Measurements from ENCODE around the gene KDM4B.
"Not testable (repeated sequence)": the region's sequence is repeated elsewhere in the genome, so short reads cannot be mapped to it uniquely, and the experiment has no call there.

KDM4B gene

GRCh38 chr19:5149508-5149907 lies 180.6 kb downstream of the KDM4B start:
- no peak for DNase-seq (ENCODE audit: low read depth in 2 of 2)

DNA sequence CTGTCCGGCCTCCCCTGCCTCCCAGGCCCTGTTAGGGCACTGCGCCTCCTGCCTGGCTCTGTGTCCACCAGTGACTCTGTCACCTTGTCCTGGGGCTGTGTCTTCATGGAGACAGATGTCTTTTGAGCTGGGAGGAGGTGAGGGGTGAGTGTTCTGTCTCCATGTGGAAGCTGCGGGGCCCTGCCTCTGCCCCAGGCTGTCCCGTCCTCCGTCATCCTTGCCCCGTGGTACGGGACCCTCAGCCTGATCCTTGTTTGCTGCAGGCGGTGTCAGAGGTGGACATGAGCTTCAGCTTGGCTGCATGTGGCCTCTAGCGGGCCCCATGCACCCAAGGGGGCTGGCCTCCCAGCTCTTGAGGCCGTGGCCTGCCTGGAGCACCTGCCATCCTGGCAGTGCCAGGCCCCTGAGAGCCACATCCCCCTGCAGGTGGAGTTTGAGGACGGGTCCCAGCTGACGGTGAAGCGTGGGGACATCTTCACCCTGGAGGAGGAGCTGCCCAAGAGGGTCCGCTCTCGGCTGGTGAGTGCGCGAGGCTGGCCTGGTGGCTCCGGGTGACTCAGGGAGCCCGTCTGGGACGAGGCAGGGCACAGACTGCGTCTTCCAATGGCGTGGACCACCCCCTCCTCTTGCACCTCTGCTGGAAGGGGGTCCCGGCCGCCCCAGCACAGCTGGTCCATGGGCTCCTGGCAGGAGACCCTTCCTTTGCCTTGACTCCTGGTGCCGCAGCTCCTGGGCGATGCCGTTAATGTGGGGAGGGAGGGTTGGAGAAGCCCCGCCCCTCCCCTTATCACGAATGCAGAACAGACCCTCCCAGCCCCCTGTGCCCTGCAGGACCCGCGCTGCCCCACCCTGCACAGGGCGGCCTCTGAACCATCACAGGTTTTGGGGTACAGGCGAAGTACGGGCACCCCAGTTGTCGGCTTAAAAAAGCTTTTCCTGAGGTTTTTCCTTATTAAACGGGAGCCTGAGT lies 181.3 kb downstream of the KDM4B start:
- no peak for DNase-seq (ENCODE audit: low read depth in 2 of 2)

- DNase-seq (ENCODE audit: low read depth in 2 of 2), result no peak
Observed at GRCh38 chr19:5150902-5151741, 182.2 kb downstream of the KDM4B start.

- DNase-seq (ENCODE audit: low read depth in 2 of 2), result no peak
Observed at GRCh38 chr19:5152013-5152763, 183.3 kb downstream of the KDM4B start.

DNA sequence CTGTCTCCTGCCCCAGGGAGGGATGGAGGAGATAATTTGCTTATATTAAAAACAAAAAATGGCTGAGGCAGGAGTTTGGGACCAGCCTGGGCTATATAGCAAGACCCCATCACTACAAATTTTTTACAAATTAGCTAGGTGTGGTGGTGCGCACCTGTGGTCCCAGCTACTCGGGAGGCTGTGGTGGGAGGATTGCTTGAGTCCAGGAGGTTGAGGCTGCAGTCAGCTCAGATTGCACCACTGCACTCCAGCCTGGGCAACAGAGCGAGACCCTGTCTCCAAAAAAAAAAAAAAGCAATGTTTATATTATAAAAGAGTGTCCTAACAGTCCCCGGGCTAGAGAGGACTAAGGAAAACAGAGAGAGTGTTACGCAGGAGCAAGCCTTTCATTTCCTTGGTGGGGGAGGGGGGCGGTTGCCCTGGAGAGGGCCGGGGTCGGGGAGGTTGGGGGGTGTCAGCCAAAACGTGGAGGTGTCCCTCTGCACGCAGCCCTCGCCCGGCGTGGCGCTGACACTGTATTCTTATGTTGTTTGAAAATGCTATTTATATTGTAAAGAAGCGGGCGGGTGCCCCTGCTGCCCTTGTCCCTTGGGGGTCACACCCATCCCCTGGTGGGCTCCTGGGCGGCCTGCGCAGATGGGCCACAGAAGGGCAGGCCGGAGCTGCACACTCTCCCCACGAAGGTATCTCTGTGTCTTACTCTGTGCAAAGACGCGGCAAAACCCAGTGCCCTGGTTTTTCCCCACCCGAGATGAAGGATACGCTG lies 184.0 kb downstream of the KDM4B start:
- DNase-seq (ENCODE audit: low read depth in 2 of 2), result no peak

DNA sequence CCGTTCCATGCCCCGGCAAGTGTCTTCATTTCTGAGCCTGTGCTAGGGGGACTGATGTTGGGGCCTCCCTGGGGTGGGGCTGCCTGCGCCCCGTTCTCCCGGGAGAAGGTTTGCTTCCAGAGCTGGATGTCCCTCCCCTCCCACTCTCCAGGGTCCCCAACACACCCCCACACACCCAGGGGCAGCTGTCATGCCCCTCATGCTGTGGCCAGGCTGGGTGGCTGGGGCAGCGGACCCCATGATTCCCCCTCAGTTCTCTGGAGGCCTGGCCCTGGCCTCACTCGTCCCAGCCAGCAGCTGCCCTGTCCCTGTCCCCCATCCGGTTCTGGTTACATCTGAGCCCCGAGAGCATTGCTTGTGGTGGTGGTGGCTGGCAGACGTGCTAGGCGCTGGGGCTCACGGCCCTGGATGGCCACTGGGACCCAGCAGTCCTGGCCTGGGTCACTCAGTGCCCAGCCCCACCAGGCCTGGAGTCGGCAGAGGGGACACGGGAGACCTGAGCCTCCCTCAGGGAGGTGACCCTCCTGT lies 184.8 kb downstream of the KDM4B start:
- DNase-seq (ENCODE audit: low read depth in 2 of 2), result no peak

GRCh38 chr19:5154129-5154798 lies 185.4 kb downstream of the KDM4B start:
- DNase-seq (ENCODE audit: low read depth in 2 of 2), result no peak

GRCh38 chr19:5154799-5155426 lies 186.0 kb downstream of the KDM4B start:
- no peak for DNase-seq (ENCODE audit: low read depth in 2 of 2)

DNA sequence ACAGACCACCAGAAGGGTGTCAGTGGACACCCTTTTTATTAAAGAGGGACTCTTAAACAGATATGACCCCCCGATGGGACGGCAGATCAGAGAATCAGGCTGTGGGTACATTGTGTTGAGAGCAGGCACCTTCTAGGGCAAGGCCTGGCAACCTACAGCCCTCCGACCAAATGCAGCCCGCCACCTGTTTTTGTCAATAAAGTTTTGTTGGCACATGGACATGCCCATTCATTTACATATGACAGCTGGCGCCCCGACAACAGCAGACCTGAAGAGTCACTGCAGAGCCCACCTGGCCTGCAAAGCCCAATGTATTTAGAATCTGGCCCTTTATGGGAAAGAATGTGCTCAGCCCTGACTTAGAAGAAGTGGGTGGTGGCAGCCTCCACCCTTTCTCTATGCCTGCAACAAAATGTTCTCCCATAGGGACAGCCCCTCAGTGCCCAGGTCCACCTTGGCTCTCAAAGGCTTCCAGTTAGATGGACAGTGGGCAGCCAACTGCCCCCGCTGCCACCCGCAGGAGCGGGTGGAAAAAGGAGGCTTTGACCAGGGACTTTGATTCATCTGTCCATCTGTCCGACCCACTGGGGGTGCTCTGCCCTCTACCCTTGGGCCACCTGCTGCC lies 186.8 kb downstream of the KDM4B start:
- DNase-seq (ENCODE audit: low read depth in 2 of 2), result no peak

DNA sequence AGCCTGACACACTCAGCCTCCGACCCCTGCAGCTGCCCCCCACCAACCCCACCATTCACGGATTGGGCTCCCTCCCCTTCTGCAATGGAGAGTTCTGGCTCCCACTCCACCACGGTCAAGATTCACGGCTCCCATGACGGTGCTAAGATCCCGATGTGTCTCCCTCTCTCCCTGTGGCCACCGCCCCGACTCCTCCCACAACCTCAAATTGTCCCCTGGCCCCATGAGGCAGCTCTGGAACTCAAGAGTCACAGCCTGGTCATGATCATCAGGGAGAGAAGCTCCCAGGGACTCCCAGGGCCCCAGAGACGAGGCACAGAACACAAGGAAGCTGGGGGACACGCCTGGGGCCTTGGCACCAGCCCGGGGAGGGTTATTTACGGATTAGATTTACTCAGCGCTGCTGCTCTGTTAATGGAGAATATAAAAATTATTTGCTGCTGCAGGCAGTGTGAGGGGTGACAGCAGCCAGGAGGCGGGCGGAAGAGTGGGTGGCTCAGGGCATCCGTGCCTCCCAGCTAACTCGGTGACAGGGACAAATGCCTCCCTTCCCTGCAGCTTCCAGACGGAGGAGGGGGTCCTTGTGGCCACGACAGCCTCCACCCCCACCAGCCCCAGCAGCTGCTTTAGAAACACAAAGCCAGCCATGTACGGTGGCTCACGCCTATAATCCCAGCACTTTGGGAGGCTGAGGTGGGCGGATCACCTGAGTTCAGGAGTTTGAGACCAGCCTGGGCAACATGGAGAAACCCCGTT lies 187.5 kb downstream of the KDM4B start:
- no peak for DNase-seq (ENCODE audit: low read depth in 2 of 2)

DNA sequence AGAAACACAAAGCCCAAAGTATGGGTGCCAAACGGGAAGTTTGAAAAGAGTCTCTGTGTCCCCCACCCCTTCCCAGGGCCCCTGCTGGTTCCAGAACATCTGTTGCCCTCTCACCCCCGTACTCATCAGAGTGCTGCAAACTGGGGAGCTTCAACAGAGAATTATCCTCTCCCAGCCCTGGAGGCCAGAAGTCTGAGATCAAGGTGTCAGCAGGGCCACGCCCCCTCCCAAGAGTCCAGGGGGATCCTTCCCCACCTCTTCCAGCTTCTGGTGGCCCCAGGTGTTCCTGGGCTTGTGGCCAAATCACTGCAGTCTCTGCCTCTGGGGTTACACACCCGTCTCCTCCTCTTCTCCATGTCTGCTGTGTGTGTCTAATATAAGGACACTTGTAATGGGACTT lies 188.3 kb downstream of the KDM4B start:
- DNase-seq (ENCODE audit: low read depth in 2 of 2), result no peak

DNA sequence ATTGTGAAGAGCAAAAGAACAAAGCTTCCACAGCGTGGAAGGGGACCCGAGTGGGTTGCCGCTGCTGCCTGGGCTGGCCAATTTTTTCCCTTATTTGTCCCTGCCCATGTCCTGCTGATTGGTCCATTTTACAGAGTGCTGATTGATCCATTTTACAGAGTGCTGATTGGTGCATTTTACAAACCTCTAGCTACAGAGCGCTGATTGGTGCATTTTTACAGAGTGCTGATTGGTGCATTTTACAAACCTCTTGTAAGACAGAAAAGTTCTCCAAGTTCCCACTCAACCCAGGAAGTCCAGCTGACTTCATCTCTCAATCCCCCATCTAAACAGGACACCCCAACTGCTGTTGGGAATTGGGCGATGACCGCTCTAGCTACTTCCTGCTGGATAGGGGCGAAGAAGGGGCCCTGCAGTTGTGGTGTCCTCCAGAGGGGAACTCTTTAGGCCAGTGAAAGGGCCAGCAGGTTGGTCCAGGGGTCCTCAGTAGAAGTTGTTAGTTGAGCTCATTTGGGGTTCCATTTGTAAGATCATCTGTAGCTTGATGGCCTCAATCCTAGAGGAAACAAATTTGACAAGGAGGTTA lies 189.7 kb downstream of the KDM4B start:
- DNase-seq (ENCODE audit: low read depth in 2 of 2), result not testable (repeated sequence)

DNA sequence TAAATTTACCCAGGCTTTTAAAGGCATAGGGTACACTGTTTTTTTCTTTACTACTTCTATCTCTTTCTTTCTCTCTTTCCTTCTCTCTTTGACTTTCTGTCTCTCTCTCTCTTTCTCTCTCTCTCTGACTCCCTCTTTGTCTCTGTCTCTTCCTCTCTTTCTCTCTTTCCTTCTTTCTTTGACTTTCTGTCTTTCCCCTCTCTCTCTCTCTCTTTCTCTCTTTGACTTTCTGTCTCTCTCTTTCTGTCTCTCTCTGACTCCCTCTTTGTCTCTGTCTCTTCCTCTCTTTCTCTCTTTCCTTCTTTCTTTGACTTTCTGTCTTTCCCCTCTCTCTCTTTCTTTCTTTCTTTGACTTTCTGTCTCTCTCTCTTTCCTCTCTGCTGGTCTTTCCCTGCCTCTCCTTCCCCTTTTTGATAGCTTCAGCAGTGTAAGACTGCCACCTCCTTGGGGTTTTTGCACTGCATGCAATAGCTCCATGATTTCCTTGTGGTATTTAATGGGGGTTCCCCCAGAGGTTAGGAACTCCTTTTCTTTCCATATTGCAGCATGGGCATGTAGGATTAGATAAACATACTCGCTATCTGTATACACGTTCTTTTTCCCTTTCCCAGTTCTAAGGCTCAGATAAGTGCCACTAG lies 191.4 kb downstream of the KDM4B start:
- not testable (repeated sequence) for DNase-seq (ENCODE audit: low read depth in 2 of 2)

GRCh38 chr19:5164845-5165696 lies 196.2 kb downstream of the KDM4B start:
- DNase-seq (ENCODE audit: low read depth in 2 of 2), result not testable (repeated sequence)

DNA sequence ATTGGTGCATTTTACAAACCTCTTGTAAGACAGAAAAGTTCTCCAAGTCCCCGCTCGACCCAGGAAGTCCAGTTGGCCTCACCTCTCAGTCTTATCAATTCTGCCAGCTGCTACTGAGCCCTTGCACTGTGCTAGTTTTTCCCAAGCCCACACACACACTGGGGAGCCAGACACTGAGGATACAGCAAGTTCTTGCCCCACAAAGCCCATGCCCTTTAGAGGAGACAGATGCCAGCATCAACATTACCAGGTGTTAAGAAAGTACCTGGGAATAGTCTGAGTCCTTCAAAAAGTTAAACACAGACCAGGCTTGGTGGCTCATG lies 196.7 kb downstream of the KDM4B start:
- DNase-seq (ENCODE audit: low read depth in 2 of 2), result no peak

- no peak for DNase-seq (ENCODE audit: low read depth in 2 of 2)
Observed at GRCh38 chr19:5166262-5166661, 197.3 kb downstream of the KDM4B start.

DNA sequence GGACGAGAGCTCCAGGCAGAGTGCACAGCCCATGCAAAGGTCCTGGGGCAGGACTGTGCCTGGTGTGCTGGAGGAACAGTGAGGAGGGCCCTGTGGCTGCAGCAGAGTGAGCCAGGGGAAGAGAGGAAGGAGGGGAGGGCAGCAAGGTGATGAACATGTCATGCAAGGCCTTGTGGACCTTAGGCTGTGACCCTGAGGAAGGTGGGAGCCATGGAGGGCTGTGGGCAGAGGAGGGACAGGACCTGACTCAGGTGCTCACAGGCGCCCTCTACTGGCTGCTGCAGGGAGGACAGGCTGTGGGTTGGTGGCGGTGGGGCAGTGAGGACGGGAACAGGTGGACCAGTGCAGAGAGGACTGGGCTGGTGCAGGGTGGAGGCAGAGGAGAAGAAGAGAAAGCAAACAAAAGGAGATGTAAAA lies 201.4 kb downstream of the KDM4B start:
- peak in 1 of 2 donors; percentile 21 for DNase-seq (ENCODE audit: low read depth in 2 of 2)
